Suppressor macrophage treated with lipopolysaccharide for 4 hours (primary cell): ENCODE results near the gene SH3YL1.
"Not testable (repeated sequence)": the region's sequence is repeated elsewhere in the genome, so short reads cannot be mapped to it uniquely, and the experiment has no call there.

Experiments used
- DNase-seq: peaks from one replicate; pipeline ENCODE4 v3.0.0-alpha.2; 2020

Gene SH3YL1

DNA sequence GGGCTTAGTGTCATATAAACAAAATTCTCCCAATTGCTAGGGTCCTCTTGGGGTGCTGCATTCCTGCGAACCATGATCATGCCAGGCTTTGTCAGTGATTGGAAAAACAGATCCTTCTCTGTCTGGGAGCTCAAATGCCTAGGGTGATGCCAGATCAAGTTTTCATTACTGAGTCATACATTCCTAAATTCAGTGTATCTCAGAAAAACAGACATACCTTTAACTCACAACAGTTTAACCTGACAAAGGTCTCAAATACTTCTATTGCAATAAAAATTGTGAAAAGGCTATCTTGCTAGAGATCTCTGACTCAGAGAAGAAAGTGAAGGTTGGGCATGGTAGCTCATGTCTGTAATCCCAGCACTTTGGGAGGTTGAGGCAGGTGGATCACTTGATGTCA is 86.9 kb downstream of the SH3YL1 start:
- no peak for DNase-seq

DNA sequence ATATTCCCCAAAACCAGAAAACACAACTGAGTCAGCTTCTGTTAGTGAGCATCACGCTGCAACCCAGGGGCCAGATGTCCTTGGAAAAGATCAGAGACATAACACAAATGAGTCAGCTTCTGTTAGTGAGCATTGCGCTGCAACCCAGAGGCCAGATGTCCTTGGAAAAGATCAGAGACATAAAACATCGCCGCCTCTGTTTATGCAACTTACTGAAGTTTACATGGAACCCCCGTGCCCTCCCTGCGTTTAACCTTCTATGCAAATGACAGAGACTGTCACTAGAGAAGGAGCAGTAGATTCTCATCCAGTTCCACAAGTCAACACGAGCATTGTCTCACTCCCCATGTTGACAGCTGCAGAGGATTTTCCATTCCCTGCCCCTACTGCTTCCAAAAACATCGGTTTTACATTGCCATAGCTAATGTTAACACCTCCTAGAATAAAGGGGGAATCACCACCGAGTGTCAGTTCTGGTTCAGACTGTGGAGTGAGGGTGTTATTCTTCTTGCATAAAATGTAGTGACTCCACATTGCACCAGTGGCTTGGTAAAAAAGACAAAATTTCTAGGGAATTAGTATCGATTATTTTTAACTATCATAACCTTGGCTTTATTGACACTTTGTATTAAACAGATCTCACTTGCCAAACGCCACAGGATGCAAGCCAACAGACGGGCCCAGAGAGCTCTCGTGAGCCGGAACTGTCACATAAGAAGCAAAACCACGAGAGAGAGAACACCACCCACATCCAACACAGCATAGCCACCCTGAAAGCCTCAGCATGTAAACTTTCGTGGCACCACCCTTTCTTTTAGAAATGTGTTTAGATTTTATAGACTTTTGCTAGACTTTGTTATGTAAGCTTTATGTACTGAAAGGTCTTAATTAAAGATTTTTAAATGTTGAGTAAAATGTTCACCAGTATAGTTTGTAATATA is 87.7 kb downstream of the SH3YL1 start:
- DNase-seq, result no peak

DNA sequence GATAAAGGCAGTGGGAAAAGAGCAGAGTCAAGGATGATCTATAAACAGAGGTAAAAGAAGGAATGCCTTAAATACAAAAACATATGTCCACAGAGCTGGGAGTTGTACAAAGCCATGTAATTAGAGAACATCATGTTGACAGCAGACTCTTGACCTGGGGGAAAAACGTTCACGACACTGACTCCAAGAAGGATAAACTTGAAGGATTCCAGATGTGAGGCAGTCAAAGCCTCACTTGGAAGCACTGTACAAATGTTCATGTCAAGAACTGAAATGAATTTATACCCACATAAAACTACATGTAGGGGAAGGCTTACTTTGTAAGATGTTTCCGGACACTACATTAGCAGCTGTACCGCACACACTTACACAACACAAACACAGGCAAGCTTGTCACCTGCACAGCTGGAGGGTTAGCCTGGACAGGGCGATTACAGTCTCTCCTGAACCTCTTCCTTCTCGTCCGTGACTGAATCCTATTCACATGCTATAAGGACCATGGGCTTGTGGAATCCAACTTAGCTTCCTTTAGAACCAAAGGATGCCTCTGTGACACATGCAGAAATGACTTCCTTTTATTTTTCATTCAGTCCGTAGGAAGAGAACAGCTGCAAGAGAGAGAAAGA is 88.6 kb downstream of the SH3YL1 start:
- no peak for DNase-seq

DNA sequence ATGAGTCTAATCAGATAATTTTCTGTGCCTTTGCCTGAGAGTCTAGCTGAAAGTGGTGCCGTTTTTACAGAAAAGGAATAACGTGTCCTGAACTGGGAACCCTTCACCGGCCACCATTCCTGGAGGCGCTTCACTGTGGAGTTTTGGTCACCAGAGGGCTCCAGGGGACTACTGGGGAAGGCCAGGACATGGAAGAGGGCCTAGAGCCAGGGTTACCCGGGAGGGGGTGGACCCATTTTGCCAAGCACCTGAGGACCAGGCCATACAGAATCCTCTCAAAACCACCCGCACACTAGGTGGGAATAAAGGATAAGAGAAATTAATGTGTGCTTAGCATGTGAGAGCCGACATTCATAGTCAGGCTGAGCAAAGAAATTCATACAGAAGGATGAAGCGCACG is 91.7 kb downstream of the SH3YL1 start:
- DNase-seq, result not testable (repeated sequence)

DNA sequence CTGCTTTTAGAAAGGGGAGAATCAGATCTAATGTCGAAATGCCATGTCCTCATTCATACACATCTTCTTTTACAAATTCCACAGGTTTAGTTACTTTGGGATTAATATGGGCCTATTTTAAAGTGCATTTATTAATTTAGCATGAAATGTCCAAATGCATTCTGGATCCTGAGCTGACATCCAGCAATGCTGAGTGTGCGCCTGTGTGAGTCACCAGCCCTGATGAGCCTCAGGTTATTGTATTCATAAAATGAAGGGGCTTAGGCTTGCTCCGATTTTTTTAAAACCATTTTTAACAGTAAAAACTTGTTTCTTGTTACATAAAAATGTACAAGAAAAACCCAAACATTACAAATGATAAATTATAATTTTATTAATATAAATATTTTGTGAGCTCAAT is 94.1 kb downstream of the SH3YL1 start:
- no peak for DNase-seq
